GM06990 (cell line): ENCODE results near the gene SH3BP4.

Source experiments
- DNase-seq: peaks from one replicate; pipeline ENCODE4 v3.0.0-alpha.2; 2011; ENCODE audit not compliant: insufficient read length; ENCODE audit errors: extremely low read depth
- H3K27me3 ChIP-seq: replicated peaks from 2 replicates; pipeline ENCODE4 v1.6.0; 2011; ENCODE audit warnings: low read length; ENCODE audit not compliant: control insufficient read depth, insufficient read depth
- H3K36me3 ChIP-seq: 2 replicates; pipeline ENCODE4 v1.5.1; 2011; ENCODE audit warnings: low read length; ENCODE audit not compliant: control insufficient read depth, insufficient read depth
- H3K4me3 ChIP-seq: replicated peaks from 2 replicates; pipeline ENCODE4 v1.5.1; 2011; ENCODE audit warnings: low read depth, mild to moderate bottlenecking, control low read depth, low read length
- CTCF ChIP-seq: IDR thresholded peaks from 2 replicates; pipeline ENCODE4 v1.5.1; 2011; ENCODE audit warnings: low read length, control low read depth, mild to moderate bottlenecking, inconsistent platforms; ENCODE audit not compliant: insufficient read depth, poor library complexity, severe bottlenecking

The SH3BP4 gene

DNA sequence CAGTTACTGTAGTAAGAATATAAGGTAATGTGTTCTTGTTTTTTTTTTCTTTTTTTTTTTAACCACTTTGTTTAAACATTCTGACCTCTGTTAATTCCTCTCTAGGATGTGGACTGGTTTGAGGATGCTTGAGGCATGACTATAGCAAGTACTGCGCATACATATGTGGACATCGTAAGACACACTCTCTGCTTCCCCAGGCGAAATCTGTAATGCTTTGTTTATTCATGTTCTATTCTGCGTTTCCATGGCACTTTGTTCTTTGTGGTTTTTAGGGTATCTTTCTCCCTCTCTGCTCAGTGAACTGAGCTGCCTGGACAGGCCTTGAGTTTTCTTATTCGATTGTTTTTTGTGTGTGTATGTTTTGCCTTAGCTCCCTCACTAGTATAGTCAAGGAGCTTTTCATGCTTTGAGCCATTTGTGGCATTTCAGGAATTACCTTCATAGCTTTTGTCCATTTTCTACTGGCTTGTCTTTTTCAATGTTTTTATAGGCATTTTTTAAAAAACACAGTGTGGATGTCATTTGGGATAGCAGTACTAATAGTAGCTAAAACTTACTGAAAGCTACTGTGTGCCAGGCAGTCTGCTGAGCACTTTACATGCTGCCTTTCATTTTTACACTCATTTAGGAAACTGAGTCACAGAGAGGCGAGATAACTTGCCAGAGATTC is 1.9 kb upstream of the SH3BP4 start:
- TF ChIP-seq CTCF: no peak
- DNase-seq: no peak
- Histone ChIP-seq H3K27me3 (no peaks in the 10 kb centered on the region; the same call in none of the 2 replicates), H3K36me3 (no peaks in the 10 kb centered on the region), H3K4me3 (no peak overlapping the region)

DNA sequence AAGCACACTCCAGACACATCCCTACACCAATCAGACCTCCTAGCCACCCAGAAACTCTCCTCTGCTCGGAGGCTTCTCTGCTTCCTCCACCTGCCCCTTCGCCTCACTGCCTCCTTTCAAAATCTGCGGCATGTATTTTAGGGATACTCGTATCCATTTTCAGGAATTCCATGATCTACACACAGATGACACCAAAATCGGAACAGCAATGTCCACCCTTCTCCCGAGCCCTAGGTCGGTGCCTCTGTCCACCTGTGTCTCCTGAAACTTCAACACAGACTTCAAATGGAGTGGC is 1.4 kb upstream of the SH3BP4 start:
- Histone ChIP-seq H3K36me3 (no peaks in the 10 kb centered on the region), H3K4me3 (no peak overlapping the region), H3K27me3 (no peaks in the 10 kb centered on the region; the same call in none of the 2 replicates)
- no peak for DNase-seq
- TF ChIP-seq CTCF: no peak

DNA sequence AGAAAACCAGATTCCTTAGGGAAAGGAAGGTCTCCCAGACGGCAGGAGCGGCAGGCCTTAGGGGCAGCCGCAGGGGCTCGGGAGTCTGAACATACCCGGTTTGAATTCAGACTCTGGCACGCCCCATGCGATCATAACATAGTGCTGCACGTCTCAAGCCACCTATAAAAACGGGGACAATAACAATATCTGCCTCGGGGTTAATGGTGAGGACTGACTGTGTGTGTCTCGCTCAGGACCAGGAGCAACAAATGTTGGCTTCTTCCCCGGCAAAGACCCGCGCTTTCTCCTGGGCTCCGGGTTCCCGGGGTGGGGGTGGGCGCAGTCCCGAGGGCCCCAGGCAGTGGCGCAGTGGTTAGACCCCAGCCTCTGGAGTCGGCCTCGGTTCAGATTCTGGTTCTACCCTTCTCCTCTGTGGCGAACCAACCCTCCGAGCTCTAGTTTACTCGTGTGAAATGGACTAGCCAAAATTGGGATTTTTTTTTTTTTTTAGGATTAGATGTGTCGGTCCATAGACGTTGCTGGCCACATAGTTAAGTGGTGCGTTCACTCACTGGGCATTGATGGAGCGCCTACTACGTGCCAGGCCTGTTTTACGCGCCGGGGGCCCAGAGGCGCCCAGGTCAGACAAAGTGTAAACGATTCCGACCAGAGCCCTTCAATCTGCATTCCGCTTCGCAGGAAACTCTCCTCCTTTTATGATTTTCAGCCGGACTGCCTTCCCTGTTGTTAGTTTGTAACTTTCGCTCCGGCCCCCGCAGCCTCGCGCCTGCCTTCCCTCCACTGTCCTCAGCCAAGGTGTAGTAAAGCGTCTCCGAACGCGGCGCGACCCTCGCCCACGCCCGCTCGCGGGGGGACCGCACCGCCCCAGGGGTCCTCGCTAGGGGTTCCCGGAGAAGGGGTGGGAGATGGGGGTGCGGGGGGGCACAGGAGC is 820 bp upstream of the SH3BP4 start:
- H3K27me3 ChIP-seq: no peaks in the 10 kb centered on the region; the same call in none of the 2 replicates
- H3K4me3 ChIP-seq: no peak overlapping the region
- DNase-seq: no peak

DNA sequence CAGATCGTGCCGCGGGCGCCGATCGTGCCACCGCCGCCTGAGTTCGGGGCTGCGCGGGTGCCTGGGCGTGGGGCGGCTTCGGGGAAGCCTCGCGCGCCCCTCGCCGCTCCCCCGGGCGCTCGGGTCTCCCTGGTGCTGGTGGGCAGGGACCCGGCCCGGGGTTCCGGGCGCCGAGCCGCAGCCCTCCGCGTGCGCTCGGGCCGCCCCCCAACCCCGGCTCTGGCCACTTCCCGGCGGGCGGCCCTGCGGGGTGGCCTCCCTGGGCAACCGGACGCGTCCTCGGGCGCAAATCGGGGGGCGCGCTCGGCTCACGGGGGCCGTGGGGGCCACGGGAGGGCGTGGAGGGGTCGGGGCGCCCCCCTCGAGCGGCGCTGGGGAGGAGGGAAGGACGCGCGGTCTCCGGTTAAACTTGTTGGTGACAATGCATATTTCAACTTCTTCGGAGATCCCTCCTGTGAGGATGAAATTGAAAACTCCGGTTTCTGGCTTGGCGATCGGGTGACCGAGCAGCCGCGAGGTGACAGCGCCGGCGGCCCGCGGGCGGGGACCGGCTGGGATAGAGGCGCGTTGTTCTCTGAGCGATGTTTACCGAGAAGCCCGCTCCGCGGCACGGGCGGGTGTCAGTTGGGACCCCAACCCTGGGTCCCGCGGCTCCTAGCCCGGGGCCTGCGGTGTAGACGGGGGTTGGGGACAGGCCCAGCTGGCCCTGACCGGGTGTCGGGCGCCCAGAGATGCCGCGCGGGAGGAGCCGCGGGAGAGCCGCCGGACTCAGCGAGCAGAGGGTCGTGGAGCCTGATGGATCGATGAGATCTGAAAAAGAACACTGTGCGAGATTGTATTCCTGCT is 676 bp downstream of the SH3BP4 start:
- no peak for TF ChIP-seq CTCF

More for the DNA sequence above, 820 bp upstream of the SH3BP4 start:
- no peak for TF ChIP-seq CTCF
- H3K36me3 ChIP-seq: no peaks in the 10 kb centered on the region

GRCh38 chr2:234953116-234954031 is 1.6 kb downstream of the SH3BP4 start:
- Histone ChIP-seq H3K4me3 (no peak overlapping the region), H3K36me3 (no peaks in the 10 kb centered on the region), H3K27me3 (no peaks in the 10 kb centered on the region; the same call in 1 of the 2 replicates)
- TF ChIP-seq CTCF: no peak
- no peak for DNase-seq

More for the DNA sequence above, 676 bp downstream of the SH3BP4 start:
- Histone ChIP-seq H3K36me3 (no peaks in the 10 kb centered on the region), H3K27me3 (no peaks in the 10 kb centered on the region; the same call in none of the 2 replicates), H3K4me3 (no peak overlapping the region)
- no peak for DNase-seq
